H9 (cell line): ENCODE data around the gene PDZD2. TPM values are rescaled to one million over a fixed set of nuclear protein-coding genes. Genes with fewer than 3 reads are reported as not detected.
A peak's percentile ranks its signal among the peaks of the same experiment; 100 is the strongest.

Experiments used
- DNase-seq: peaks from one replicate; pipeline ENCODE4 v3.0.0-alpha.2; 2017
- H2AFZ ChIP-seq: one replicate; pipeline ENCODE4 v1.6.1; 2013; ENCODE audit warnings: mild to moderate bottlenecking, low read length, control low read depth, moderate library complexity
- H2AK5ac ChIP-seq: 2 replicates; pipeline ENCODE4 v1.6.1; 2013; ENCODE audit warnings: low read length, control low read depth, mixed read lengths; ENCODE audit not compliant: insufficient read length
- H2BK120ac ChIP-seq: one replicate; pipeline ENCODE4 v1.6.1; 2013; ENCODE audit warnings: low read depth, mild to moderate bottlenecking, low read length, control low read depth, inconsistent platforms; ENCODE audit not compliant: poor library complexity, severe bottlenecking
- H2BK12ac ChIP-seq: 2 replicates; pipeline ENCODE4 v1.6.1; 2013; ENCODE audit warnings: low read length, control low read depth, mixed read lengths, low read depth; ENCODE audit not compliant: insufficient read length
- H2BK15ac ChIP-seq: 2 replicates; pipeline ENCODE4 v1.6.1; 2013; ENCODE audit warnings: low read depth, low read length, control low read depth
- H2BK20ac ChIP-seq: one replicate; pipeline ENCODE4 v1.6.1; 2013; ENCODE audit warnings: low read depth, mild to moderate bottlenecking, low read length, control low read depth, inconsistent platforms; ENCODE audit not compliant: poor library complexity, severe bottlenecking
- H2BK5ac ChIP-seq: 2 replicates; pipeline ENCODE4 v1.6.1; 2013; ENCODE audit warnings: low read length, control low read depth, mixed read lengths; ENCODE audit not compliant: insufficient read length
- H3K14ac ChIP-seq: 2 replicates; pipeline ENCODE4 v1.6.1; 2013; ENCODE audit warnings: low read length, control low read depth; ENCODE audit not compliant: insufficient read depth
- H3K18ac ChIP-seq: 2 replicates; pipeline ENCODE4 v1.6.1; 2013; ENCODE audit warnings: low read depth, mild to moderate bottlenecking, mixed read lengths, low read length, control low read depth; ENCODE audit not compliant: insufficient read length
- H3K23ac ChIP-seq: 2 replicates; pipeline ENCODE4 v1.6.1; 2013; ENCODE audit warnings: low read length, control low read depth, mixed read lengths, low read depth; ENCODE audit not compliant: insufficient read length
- H3K23me2 ChIP-seq: 2 replicates; pipeline ENCODE4 v1.6.1; 2013; ENCODE audit warnings: low read depth, mild to moderate bottlenecking, mixed read lengths, low read length, control low read depth; ENCODE audit not compliant: insufficient read length, poor library complexity, severe bottlenecking
- H3K27ac ChIP-seq: 2 replicates; pipeline ENCODE4 v1.5.1; 2013; ENCODE audit warnings: low read length, control low read depth, mixed read lengths, low read depth; ENCODE audit not compliant: insufficient read length
- H3K27me3 ChIP-seq: 2 replicates; pipeline ENCODE4 v1.6.1; 2013; ENCODE audit warnings: low read length, control low read depth, inconsistent platforms; ENCODE audit not compliant: insufficient read depth
- H3K4ac ChIP-seq: 2 replicates; pipeline ENCODE4 v1.6.1; 2013; ENCODE audit warnings: low read depth, mild to moderate bottlenecking, control low read depth, inconsistent platforms, low read length, moderate library complexity
- H3K4me1 ChIP-seq: 2 replicates; pipeline ENCODE4 v1.6.1; 2013; ENCODE audit warnings: low read length, control low read depth, inconsistent platforms; ENCODE audit not compliant: insufficient read depth
- H3K4me2 ChIP-seq: 2 replicates; pipeline ENCODE4 v1.6.1; 2013; ENCODE audit warnings: low read length, control low read depth, mixed read lengths; ENCODE audit not compliant: insufficient read length, insufficient read depth
- H3K56ac ChIP-seq: 2 replicates; pipeline ENCODE4 v1.6.1; 2013; ENCODE audit warnings: low read depth, mild to moderate bottlenecking, mixed read lengths, low read length, control low read depth; ENCODE audit not compliant: insufficient read length
- H3K79me1 ChIP-seq: 2 replicates; pipeline ENCODE4 v1.6.1; 2013; ENCODE audit warnings: low read depth, mild to moderate bottlenecking, moderate library complexity, low read length, control low read depth, inconsistent platforms; ENCODE audit not compliant: insufficient read depth, poor library complexity, severe bottlenecking
- H3K79me2 ChIP-seq: 2 replicates; pipeline ENCODE4 v1.6.1; 2013; ENCODE audit warnings: low read length, control low read depth, inconsistent platforms; ENCODE audit not compliant: insufficient read depth
- H3K9ac ChIP-seq: 2 replicates; pipeline ENCODE4 v1.6.1; 2013; ENCODE audit warnings: low read length, control low read depth, mixed read lengths; ENCODE audit not compliant: insufficient read length; ENCODE audit errors: extremely low read depth
- H3K9me3 ChIP-seq: one replicate; pipeline ENCODE4 v1.6.1; 2013; ENCODE audit warnings: low read depth, low read length, inconsistent platforms; ENCODE audit not compliant: control insufficient read depth
- H3T11ph ChIP-seq: one replicate; pipeline ENCODE4 v1.6.1; 2013; ENCODE audit warnings: mild to moderate bottlenecking, low read length, control low read depth, inconsistent platforms
- H4K20me1 ChIP-seq: one replicate; pipeline ENCODE4 v1.6.1; 2013; ENCODE audit not compliant: control insufficient read depth, insufficient read length, insufficient read depth
- H4K5ac ChIP-seq: 2 replicates; pipeline ENCODE4 v1.6.1; 2013; ENCODE audit warnings: low read depth, mild to moderate bottlenecking, mixed read lengths, low read length, control low read depth; ENCODE audit not compliant: insufficient read length
- H4K8ac ChIP-seq: replicated peaks from 2 replicates; pipeline ENCODE4 v1.6.1; 2013; ENCODE audit warnings: low read length, control low read depth, mixed read lengths, low read depth; ENCODE audit not compliant: insufficient read length
- H4K91ac ChIP-seq: 2 replicates; pipeline ENCODE4 v1.6.1; 2013; ENCODE audit warnings: low read depth, mild to moderate bottlenecking, moderate library complexity, mixed read lengths, low read length, control low read depth; ENCODE audit not compliant: insufficient read length
- H3K27ac Mint-ChIP-seq, 3 experiments: 2 replicates in 2 of 3; 3 replicates in 1 of 3; pipeline ENCODE4 v1.8.0; 2020 to 2021; ENCODE audit warnings: mixed read lengths in 3 of 3, mild to moderate bottlenecking in 1 of 3, moderate library complexity in 1 of 3
- H3K27me3 Mint-ChIP-seq: 2 replicates; pipeline ENCODE4 v1.8.0; 2021; ENCODE audit warnings: low read depth, mild to moderate bottlenecking, moderate library complexity, mixed read lengths
- H3K36me3 Mint-ChIP-seq, 3 experiments: 2 replicates in 2 of 3; 3 replicates in 1 of 3; pipeline ENCODE4 v1.8.0; 2020 to 2021; ENCODE audit warnings: low read depth in 3 of 3, mixed read lengths in 3 of 3; ENCODE audit not compliant: insufficient read depth in 1 of 3
- H3K4me1 Mint-ChIP-seq, 2 experiments: 2 replicates each; pipeline ENCODE4 v1.8.0; 2020; ENCODE audit warnings: mixed read lengths in 2 of 2
- H3K4me3 Mint-ChIP-seq, 2 experiments: 2 replicates in 1 of 2; 3 replicates in 1 of 2; pipeline ENCODE4 v1.8.0; 2020 to 2021; ENCODE audit warnings: mild to moderate bottlenecking in 2 of 2, mixed read lengths in 2 of 2, moderate library complexity in 1 of 2
- H3K9me3 Mint-ChIP-seq, 2 experiments: 2 replicates in 1 of 2; 3 replicates in 1 of 2; pipeline ENCODE4 v1.8.0; 2020; ENCODE audit warnings: mild to moderate bottlenecking in 2 of 2, mixed read lengths in 2 of 2, moderate library complexity in 1 of 2
- CTCF ChIP-seq: fragments of 200-600 bp; sonication (generic); conservative IDR thresholded peaks from 3 replicates; pipeline ENCODE4 v1.8.0; 2021; ENCODE audit warnings: antibody characterized with exemption, mild to moderate bottlenecking
- WGBS: extraction: QIAGEN DNeasy Blood & Tissue Kit; methylation state at CpG from one replicate; pipeline ENCODE4 v1.1.7; 2013; ENCODE audit warnings: missing lambda C conversion rate, low lambda C conversion rate, mixed read lengths; ENCODE audit not compliant: insufficient read length; ENCODE audit errors: extremely low coverage; 5-methylcytosine and 5-hydroxymethylcytosine counted together
- total RNA-seq: library from RNA; stranded (reverse); gene quantifications from 2 replicates; pipeline ENCODE4 v1.2.1, GENCODE V29; 2021

PDZD2 gene
- total RNA-seq, 1 experiment from 2014 or later: 9.9 TPM

- Histone ChIP-seq H2AFZ (no peak overlapping the region), H2AK5ac (no peak overlapping the region), H3K23ac (no peak overlapping the region), H4K8ac (no peak overlapping the region), H4K91ac (no peak overlapping the region), H3K18ac (no peak overlapping the region), H3K23me2 (no peaks in the 10 kb centered on the region), H3T11ph (no peak overlapping the region), H2BK12ac (no peak overlapping the region), H3K9me3 (no peaks in the 10 kb centered on the region), H3K4ac (no peak overlapping the region), H3K27me3 (no peaks in the 10 kb centered on the region), H2BK120ac (no peak overlapping the region), H3K4me2 (no peak overlapping the region), H3K79me1 (no peaks in the 10 kb centered on the region), H3K56ac (no peak overlapping the region), H3K27ac (no peak overlapping the region), H3K9ac (no peak overlapping the region), H4K20me1 (no peaks in the 10 kb centered on the region), H4K5ac (no peak overlapping the region), H2BK20ac (no peak overlapping the region), H3K79me2 (no peaks in the 10 kb centered on the region), H2BK5ac (no peak overlapping the region), H2BK15ac (no peak overlapping the region), H3K4me1 (no peaks in the 10 kb centered on the region), H3K14ac (no peak overlapping the region)
- Mint-ChIP-seq H3K4me1 (no peaks in the 10 kb centered on the region), H3K9me3 (no peaks in the 10 kb centered on the region), H3K4me3 (no peak overlapping the region), H3K27ac (peak overlapping the region in 1 of 3 experiments; percentile 63; a peak in 1 of 7 replicates), H3K27me3 (no peaks in the 10 kb centered on the region), H3K36me3 (peaks cover 0 to 9% (median 0%) of the 10 kb centered on the region in 3 experiments; a peak in 2 of 7 replicates)
- no peak for TF ChIP-seq CTCF
- DNase-seq: no peak
- no CpG with 5 or more reads among the region's 4 CpGs for WGBS
These were observed 443.8 kb downstream of the PDZD2 start for GRCh38 chr5:32082701-32083100.
